Loucy (cell line): ENCODE measurements around the gene ETHE1.

Source experiments
- CTCF ChIP-seq: fragments of 200-600 bp; sonication (generic); conservative IDR thresholded peaks from 2 replicates; pipeline ENCODE4 v1.5.1; 2014; ENCODE audit warnings: mild to moderate bottlenecking, antibody characterized with exemption, low read length
- EZH2phosphoT487 ChIP-seq: fragments of 200-600 bp; IDR thresholded peaks from 2 replicates; pipeline ENCODE4 v1.6.1; 2018; ENCODE audit warnings: antibody characterized with exemption, mild to moderate bottlenecking, moderate library complexity, borderline replicate concordance

DNA sequence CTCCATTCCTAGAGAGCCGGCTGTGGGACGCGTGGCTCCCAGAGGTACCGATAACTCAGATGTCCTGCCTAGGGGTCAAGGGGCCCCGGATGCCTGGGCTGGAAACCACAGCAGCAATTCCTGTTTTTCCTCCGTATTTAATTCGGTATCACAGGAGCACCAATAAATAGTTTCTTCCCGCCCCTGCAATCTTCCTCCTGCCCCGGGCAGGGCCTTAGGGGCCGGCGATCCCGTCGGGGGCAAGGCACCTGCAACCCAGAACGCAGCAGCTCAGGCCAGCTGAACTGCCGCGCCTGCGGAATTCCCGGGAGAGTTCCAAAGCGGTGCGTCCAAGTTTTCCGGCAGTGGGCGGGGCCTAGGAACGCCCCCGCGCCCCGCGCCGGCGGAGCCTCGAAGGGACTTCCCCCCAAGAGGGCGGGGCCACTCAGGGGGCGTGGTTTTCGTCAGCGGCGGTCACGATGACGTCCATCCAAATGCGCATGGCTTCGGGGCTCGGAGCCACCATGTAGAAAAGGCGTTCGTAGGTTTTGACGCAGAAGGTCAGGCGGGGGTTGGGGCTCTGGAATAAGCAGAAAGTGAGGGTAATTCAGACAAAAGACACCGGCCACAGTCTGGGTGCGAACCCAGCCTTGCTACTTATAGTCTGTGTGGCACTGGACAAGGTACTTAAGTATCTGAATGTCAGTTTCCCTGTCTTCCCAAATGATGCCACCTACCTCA, 51.9 kb downstream of the ETHE1 start:
- TF ChIP-seq EZH2phosphoT487 (no peak), CTCF (no peak)
